ENCODE measurements around the gene DTNBP1.

GRCh38 chr6:15503346-15503680 is 159.5 kb downstream of the DTNBP1 start:
- TF ChIP-seq CTCF (IDR thresholded peaks at IDR 0.05) (no peak), POLR2A (IDR thresholded peaks at IDR 0.05) (no peak)

Measured in adrenal gland (tissue), 5 donors.